B cell (primary cell): ENCODE results near the gene GUF1. TPM values are rescaled to one million over a fixed set of nuclear protein-coding genes. Genes with fewer than 3 reads are reported as not detected.

ENCODE experiments used
- ATAC-seq: fragments of 200-7000 bp; cut with Tn5 transposase; one replicate; pipeline ENCODE4 v1.10.0; 2021; ENCODE audit warnings: low read depth, mild to moderate bottlenecking, moderate number of reproducible peaks, moderate library complexity
- CTCF ChIA-PET: fragments of 350-600 bp; sonication (Branson Sonifier 250); formaldehyde crosslinking; loops from one replicate; lab custom pipeline; 2021; ENCODE audit warnings: antibody characterized with exemption, inconsistent platforms; lab: Charles Lee
- POLR2A ChIA-PET: fragments of 350-600 bp; sonication (Branson Sonifier 250); formaldehyde crosslinking; loops from one replicate; lab custom pipeline; 2021; ENCODE audit warnings: antibody characterized with exemption; lab: Charles Lee
- DNase-seq: peaks from one replicate; pipeline ENCODE4 v3.0.0; 2013
- H2AFZ ChIP-seq: 2 replicates; pipeline ENCODE4 v1.6.1; 2012; ENCODE audit warnings: mild to moderate bottlenecking, low read depth, low read length; ENCODE audit not compliant: insufficient read depth, poor library complexity, severe bottlenecking
- H3K27ac ChIP-seq, 2 donors: 1 replicate in 1 of 2; 2 replicates in 1 of 2; pipeline ENCODE4 v1.5.1; 2012 to 2013; ENCODE audit warnings: low read length in 2 of 2, mild to moderate bottlenecking in 2 of 2, moderate library complexity in 1 of 2
- H3K27me3 ChIP-seq, 4 experiments: fragments of 200-600 bp in 1 of 4; sonication (generic) in 1 of 4; replicated peaks in 1 of 4; 1 replicate in 2 of 4; 2 replicates in 2 of 4; pipeline versions ENCODE4 v1.6.1 to v1.7.0; 2013 to 2016; ENCODE audit warnings: low read length in 3 of 4, mild to moderate bottlenecking in 2 of 4, mixed read lengths in 1 of 4, moderate library complexity in 1 of 4; ENCODE audit not compliant: insufficient read depth in 4 of 4, control insufficient read depth in 3 of 4; ENCODE audit errors: control extremely low read depth in 1 of 4
- H3K36me3 ChIP-seq, 2 experiments: replicated peaks in 1 of 2; 1 replicate in 1 of 2; 2 replicates in 1 of 2; pipeline versions ENCODE4 v1.6.1 to v1.7.1; 2013; ENCODE audit warnings: low read length in 1 of 2; ENCODE audit not compliant: insufficient read depth in 2 of 2, control insufficient read depth in 1 of 2; ENCODE audit errors: control extremely low read depth in 1 of 2, extremely low read depth in 1 of 2
- H3K4me1 ChIP-seq, 2 donors: fragments of 200-600 bp in 1 of 2; sonication (generic) in 1 of 2; 1 replicate in 1 of 2; 2 replicates in 1 of 2; pipeline versions ENCODE4 v1.5.1 to v1.6.1; 2013 to 2017; ENCODE audit warnings: low read length in 2 of 2; ENCODE audit not compliant: control insufficient read depth in 2 of 2, insufficient read depth in 2 of 2
- H3K4me2 ChIP-seq: replicated peaks from 2 replicates; pipeline ENCODE3; 2012; ENCODE audit warnings: mild to moderate bottlenecking, low read depth, low read length; ENCODE audit not compliant: poor library complexity, severe bottlenecking
- H3K4me3 ChIP-seq, 5 experiments: fragments of 200-600 bp in 1 of 5; sonication (generic) in 1 of 5; 1 replicate in 3 of 5; 2 replicates in 2 of 5; pipeline versions ENCODE4 v1.5.1 to v1.7.0; 2011 to 2016; ENCODE audit warnings: low read length in 4 of 5, mild to moderate bottlenecking in 4 of 5, low read depth in 2 of 5, control low read depth in 1 of 5, moderate library complexity in 1 of 5; ENCODE audit not compliant: insufficient read depth in 1 of 5; ENCODE audit errors: control extremely low read depth in 1 of 5, extremely low read depth in 1 of 5
- H3K79me2 ChIP-seq: fragments of 200-600 bp; sonication (generic); one replicate; pipeline ENCODE4 v1.6.0; 2016; ENCODE audit warnings: low read length; ENCODE audit not compliant: control insufficient read depth, insufficient read depth
- H3K9ac ChIP-seq: fragments of 200-600 bp; sonication (generic); 2 replicates; pipeline ENCODE4 v1.6.1; 2017; ENCODE audit warnings: mild to moderate bottlenecking, low read length, moderate library complexity
- H3K9me3 ChIP-seq, 3 donors: one replicate each; pipeline versions ENCODE4 v1.6.1 to v1.7.1; 2013; ENCODE audit warnings: low read length in 2 of 3; ENCODE audit not compliant: control insufficient read depth in 2 of 3, insufficient read depth in 1 of 3; ENCODE audit errors: control extremely low read depth in 1 of 3
- H4K20me1 ChIP-seq: 2 replicates; pipeline ENCODE4 v1.6.0; 2012; ENCODE audit warnings: mild to moderate bottlenecking, low read length; ENCODE audit not compliant: insufficient read depth, control insufficient read depth, poor library complexity, severe bottlenecking
- H3K27ac Mint-ChIP-seq: one replicate; pipeline ENCODE4 v1.8.0; 2021; ENCODE audit warnings: mixed read lengths
- H3K27me3 Mint-ChIP-seq: one replicate; pipeline ENCODE4 v1.8.0; 2021; ENCODE audit warnings: mixed read lengths
- H3K4me1 Mint-ChIP-seq: one replicate; pipeline ENCODE4 v1.8.0; 2021; ENCODE audit warnings: mixed read lengths
- H3K4me3 Mint-ChIP-seq: one replicate; pipeline ENCODE4 v1.8.0; 2021; ENCODE audit warnings: mixed read lengths
- H3K9me3 Mint-ChIP-seq: one replicate; pipeline ENCODE4 v1.8.0; 2022; ENCODE audit warnings: mixed read lengths; ENCODE audit not compliant: insufficient read depth
- EZH2 ChIP-seq: IDR thresholded peaks from 2 replicates; pipeline ENCODE4 v1.6.1; 2012; ENCODE audit warnings: borderline replicate concordance, low read depth, mild to moderate bottlenecking, moderate library complexity, low read length; ENCODE audit not compliant: insufficient read depth, poor library complexity, severe bottlenecking
- WGBS: methylation state at CpG from one replicate; pipeline ENCODE4 v1.1.5; 2013; ENCODE audit warnings: missing lambda C conversion rate; ENCODE audit not compliant: insufficient coverage; 5-methylcytosine and 5-hydroxymethylcytosine counted together
- intact Hi-C: fragments of 100-400 bp; cut with micrococcal nuclease; formaldehyde crosslinking; loops from one replicate; pipeline ENCODE4 v1.10.0; 2022
- polyA plus RNA-seq: library from polyadenylated mRNA; depleted of rRNA; stranded (reverse); fragments of >200 nt; gene quantifications from 2 replicates; pipeline ENCODE4 v1.2.3, GENCODE V29; 2012
- total RNA-seq, 2 donors: library from RNA; stranded (reverse); fragments of 120-200 nt in 1 of 2; gene quantifications; 1 replicate in 1 of 2; 2 replicates in 1 of 2; pipeline versions ENCODE4 v1.2.3 to v1.2.4, GENCODE V29; 2013 to 2022
- TF ChIP-seq, protein P1 (sequence below): fragments of 200-600 bp; IDR thresholded peaks from one replicate; pipeline ENCODE4 v1.8.0; 2022; ENCODE audit warnings: antibody characterized with exemption, mild to moderate bottlenecking

Gene GUF1
- total and polyA plus RNA-seq, 2 donors (not counting 1 experiment from before 2014, with no cell fraction given), result 9.6 to 24.2 TPM

DNA sequence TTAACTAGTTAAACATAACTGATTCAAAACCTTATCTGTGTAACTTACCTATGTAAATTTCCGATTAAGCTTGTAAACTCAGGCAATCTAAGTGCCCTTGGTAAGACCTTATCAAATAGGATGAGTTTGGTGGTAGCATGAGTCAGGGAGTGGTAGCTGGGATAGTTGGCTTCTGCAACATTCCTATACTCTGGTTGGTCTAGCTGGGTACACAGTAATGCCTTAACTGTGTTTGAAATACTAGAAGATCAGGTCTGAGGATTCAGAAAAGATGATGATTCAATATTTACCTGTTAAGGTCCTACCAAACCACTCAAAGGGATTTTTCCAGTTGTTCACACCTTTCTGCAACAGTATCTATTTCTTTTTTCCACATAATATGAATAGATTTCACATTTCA is 32.1 kb upstream of the GUF1 start:
- no peak for ATAC-seq
- ChIA-PET CTCF (no interaction called here), POLR2A (no interaction called here)
- no CpG with 5 or more reads among the region's 1 CpG for WGBS
- no peaks in the 10 kb centered on the region for H4K20me1 ChIP-seq
- DNase-seq, result no peak
- H3K27me3 Mint-ChIP-seq, result no peaks in the 10 kb centered on the region
- peaks cover 0 to 11% (median 9%) of the 10 kb centered on the region in 3 donors for H3K9me3 ChIP-seq
- no peaks in the 10 kb centered on the region for H3K4me1 Mint-ChIP-seq
- intact Hi-C loops, result no loop called here
- H2AFZ ChIP-seq, result no peak overlapping the region
- TF ChIP-seq EZH2, result no peak
- TF ChIP-seq, protein P1, sequence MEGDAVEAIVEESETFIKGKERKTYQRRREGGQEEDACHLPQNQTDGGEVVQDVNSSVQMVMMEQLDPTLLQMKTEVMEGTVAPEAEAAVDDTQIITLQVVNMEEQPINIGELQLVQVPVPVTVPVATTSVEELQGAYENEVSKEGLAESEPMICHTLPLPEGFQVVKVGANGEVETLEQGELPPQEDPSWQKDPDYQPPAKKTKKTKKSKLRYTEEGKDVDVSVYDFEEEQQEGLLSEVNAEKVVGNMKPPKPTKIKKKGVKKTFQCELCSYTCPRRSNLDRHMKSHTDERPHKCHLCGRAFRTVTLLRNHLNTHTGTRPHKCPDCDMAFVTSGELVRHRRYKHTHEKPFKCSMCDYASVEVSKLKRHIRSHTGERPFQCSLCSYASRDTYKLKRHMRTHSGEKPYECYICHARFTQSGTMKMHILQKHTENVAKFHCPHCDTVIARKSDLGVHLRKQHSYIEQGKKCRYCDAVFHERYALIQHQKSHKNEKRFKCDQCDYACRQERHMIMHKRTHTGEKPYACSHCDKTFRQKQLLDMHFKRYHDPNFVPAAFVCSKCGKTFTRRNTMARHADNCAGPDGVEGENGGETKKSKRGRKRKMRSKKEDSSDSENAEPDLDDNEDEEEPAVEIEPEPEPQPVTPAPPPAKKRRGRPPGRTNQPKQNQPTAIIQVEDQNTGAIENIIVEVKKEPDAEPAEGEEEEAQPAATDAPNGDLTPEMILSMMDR, result no peak
- no peaks in the 10 kb centered on the region for H3K79me2 ChIP-seq
- H3K27ac Mint-ChIP-seq, result no peak overlapping the region
- no peak overlapping the region for H3K27ac ChIP-seq
- no peaks in the 10 kb centered on the region for H3K36me3 ChIP-seq
- no peak overlapping the region for H3K4me2 ChIP-seq
- H3K4me1 ChIP-seq, result no peaks in the 10 kb centered on the region
- H3K4me3 ChIP-seq, result no peak overlapping the region
- no peak overlapping the region for H3K4me3 Mint-ChIP-seq
- peaks cover 4% of the 10 kb centered on the region for H3K9me3 Mint-ChIP-seq
- H3K9ac ChIP-seq, result no peak overlapping the region
- H3K27me3 ChIP-seq, result no peaks in the 10 kb centered on the region

DNA sequence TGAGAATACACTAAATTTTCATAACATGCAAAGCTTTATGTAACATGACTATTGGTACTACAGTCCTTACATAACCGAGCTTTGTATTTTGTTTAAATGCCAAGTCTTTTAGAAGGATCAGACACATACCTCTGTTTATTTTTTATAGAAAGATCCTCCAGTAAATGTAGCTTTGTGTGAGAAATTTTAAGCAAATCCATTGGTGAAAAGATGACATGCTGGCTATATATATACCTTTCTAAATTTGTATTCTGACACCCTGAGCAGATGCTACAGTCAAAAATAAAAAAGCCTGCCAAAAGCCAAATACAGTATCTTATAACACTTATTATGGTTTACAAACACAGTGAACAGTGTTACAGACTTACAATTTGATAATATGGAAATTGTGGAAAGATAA is 26.8 kb upstream of the GUF1 start, which contains the start of gene YIPF7:
YIPF7 (minus strand) TSS at position 201 of the 400 bp plus-strand sequence. CDS start 1,525 bp downstream, outside the sequence.
- Mint-ChIP-seq H3K27me3 (peaks cover 14% of the 10 kb centered on the region), H3K4me3 (no peak within 1 kb of the TSS), H3K27ac (no peak within 1 kb of the TSS), H3K4me1 (no peaks in the 10 kb centered on the region), H3K9me3 (no peaks in the 10 kb centered on the region)
- Histone ChIP-seq H3K79me2 (no peaks in the 10 kb centered on the region), H3K27ac (no peak within 1 kb of the TSS), H2AFZ (no peak within 1 kb of the TSS), H3K9me3 (no peaks in the 10 kb centered on the region), H3K4me3 (no peak within 1 kb of the TSS), H4K20me1 (no peaks in the 10 kb centered on the region), H3K27me3 (peaks cover 0 to 5% (median 0%) of the 10 kb centered on the region in 4 experiments), H3K36me3 (no peaks in the 10 kb centered on the region), H3K4me1 (no peaks in the 10 kb centered on the region), H3K9ac (no peak within 1 kb of the TSS), H3K4me2 (no peak within 1 kb of the TSS)
- ATAC-seq (no peak), DNase-seq (no peak)
- POLR2A ChIA-PET, result no interaction called here
- WGBS, result no CpG with 5 or more reads among the region's 1 CpG
- TF ChIP-seq, protein P1, result no peak
- intact Hi-C loops, result no loop called here
- CTCF ChIA-PET, result interaction anchor here (0.7 kb wide), 1 partner anchor 87 kb away, joined by 3 read pairs; no protein-coding TSS in a partner anchor
